ENCODE data around the gene ADD1.
A peak's percentile ranks its signal among the peaks of the same experiment; 100 is the strongest.

ADD1 gene

GRCh38 chr4:2804973-2805501 is 38.6 kb upstream of the ADD1 start:
- DNase-seq, result no peak

- no peak for DNase-seq
Observed at GRCh38 chr4:2805712-2806389, 37.8 kb upstream of the ADD1 start.

- DNase-seq, result no peak
Observed at GRCh38 chr4:2806390-2807355, 37.0 kb upstream of the ADD1 start.

- DNase-seq, result no peak
Observed at GRCh38 chr4:2807571-2807970, 36.1 kb upstream of the ADD1 start.

- DNase-seq, result no peak
Observed at GRCh38 chr4:2808001-2808400, 35.6 kb upstream of the ADD1 start.

- DNase-seq, result no peak
Observed at GRCh38 chr4:2809610-2810180, 33.9 kb upstream of the ADD1 start.

GRCh38 chr4:2810388-2810787 is 33.3 kb upstream of the ADD1 start:
- no peak for DNase-seq

GRCh38 chr4:2811830-2812611 is 31.6 kb upstream of the ADD1 start:
- DNase-seq, result peak; percentile 19

- DNase-seq, result no peak
Observed at GRCh38 chr4:2812612-2813354, 30.9 kb upstream of the ADD1 start.

- DNase-seq, result no peak
Observed at GRCh38 chr4:2813446-2814405, 29.9 kb upstream of the ADD1 start.

GRCh38 chr4:2814627-2815270 is 28.9 kb upstream of the ADD1 start:
- no peak for DNase-seq

GRCh38 chr4:2816401-2816954 is 27.2 kb upstream of the ADD1 start:
- no peak for DNase-seq

GRCh38 chr4:2817137-2817536 is 26.5 kb upstream of the ADD1 start:
- DNase-seq, result no peak

- no peak for DNase-seq
Observed at GRCh38 chr4:2817701-2818350, 25.8 kb upstream of the ADD1 start.

- no peak for DNase-seq
Observed at GRCh38 chr4:2818351-2818939, 25.2 kb upstream of the ADD1 start.

- DNase-seq, result no peak
Observed at GRCh38 chr4:2819244-2820215, 24.1 kb upstream of the ADD1 start.

- no peak for DNase-seq
Observed at GRCh38 chr4:2820216-2820982, 23.2 kb upstream of the ADD1 start.

All from effector CD8-positive, alpha-beta T cell (primary cell).